ENCODE data around the gene SYN1. TPM values are rescaled to one million over a fixed set of nuclear protein-coding genes. Genes with fewer than 3 reads are reported as not detected.

The SYN1 gene
- total RNA-seq, 1 donor from 2014 or later: 0.12 TPM

DNA sequence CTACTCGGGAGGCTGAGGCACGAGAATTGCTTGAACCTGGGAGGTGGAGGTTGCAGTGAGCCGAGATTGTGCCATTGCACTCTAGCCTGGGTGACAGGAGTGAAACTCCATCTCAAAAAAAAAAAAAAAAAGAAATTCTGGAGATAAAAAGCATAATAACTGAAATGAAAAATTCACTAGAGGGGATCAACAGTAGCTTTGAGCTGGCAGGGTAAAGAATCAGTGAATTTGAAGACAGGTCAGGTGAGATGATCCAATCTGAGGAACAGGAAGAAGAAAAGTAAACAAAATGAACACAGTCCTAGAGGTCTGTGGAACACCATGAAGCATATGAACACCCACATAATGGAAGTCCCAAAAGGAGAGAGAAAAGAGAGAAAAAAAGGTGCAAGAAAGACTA lies 22.4 kb downstream of the SYN1 start:
- no peak overlapping the region for H3K4me3 ChIP-seq (ENCODE audit: low read depth, low read length)
- DNase-seq (ENCODE audit: low read depth): no peak
- TF ChIP-seq, protein P1, sequence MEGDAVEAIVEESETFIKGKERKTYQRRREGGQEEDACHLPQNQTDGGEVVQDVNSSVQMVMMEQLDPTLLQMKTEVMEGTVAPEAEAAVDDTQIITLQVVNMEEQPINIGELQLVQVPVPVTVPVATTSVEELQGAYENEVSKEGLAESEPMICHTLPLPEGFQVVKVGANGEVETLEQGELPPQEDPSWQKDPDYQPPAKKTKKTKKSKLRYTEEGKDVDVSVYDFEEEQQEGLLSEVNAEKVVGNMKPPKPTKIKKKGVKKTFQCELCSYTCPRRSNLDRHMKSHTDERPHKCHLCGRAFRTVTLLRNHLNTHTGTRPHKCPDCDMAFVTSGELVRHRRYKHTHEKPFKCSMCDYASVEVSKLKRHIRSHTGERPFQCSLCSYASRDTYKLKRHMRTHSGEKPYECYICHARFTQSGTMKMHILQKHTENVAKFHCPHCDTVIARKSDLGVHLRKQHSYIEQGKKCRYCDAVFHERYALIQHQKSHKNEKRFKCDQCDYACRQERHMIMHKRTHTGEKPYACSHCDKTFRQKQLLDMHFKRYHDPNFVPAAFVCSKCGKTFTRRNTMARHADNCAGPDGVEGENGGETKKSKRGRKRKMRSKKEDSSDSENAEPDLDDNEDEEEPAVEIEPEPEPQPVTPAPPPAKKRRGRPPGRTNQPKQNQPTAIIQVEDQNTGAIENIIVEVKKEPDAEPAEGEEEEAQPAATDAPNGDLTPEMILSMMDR (conservative IDR thresholded peaks at IDR 0.05; ENCODE audit: low read depth, low read length): no peak

DNA sequence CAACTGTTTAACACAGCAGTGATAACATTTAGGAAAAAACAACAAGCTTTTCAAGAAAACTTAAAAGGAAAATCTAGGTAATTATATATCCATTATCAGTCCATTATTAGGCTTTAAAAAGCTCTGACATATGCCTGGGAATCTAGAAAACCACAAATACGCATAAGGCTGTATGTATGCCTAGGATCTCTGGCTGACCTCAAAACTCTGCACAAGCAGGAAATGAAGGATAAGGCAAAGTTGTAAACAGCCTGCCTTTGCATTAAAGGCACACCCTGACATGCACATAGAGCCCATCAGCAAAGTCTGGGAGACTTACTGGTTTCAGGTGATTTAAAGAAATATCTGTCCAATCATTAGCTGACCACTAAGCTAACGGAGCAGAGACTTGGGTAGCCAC lies 23.4 kb downstream of the SYN1 start:
- no peak for DNase-seq (ENCODE audit: low read depth)
- TF ChIP-seq, protein P1 (conservative IDR thresholded peaks at IDR 0.05; ENCODE audit: low read depth, low read length): no peak
- H3K4me3 ChIP-seq (ENCODE audit: low read depth, low read length): no peak overlapping the region

DNA sequence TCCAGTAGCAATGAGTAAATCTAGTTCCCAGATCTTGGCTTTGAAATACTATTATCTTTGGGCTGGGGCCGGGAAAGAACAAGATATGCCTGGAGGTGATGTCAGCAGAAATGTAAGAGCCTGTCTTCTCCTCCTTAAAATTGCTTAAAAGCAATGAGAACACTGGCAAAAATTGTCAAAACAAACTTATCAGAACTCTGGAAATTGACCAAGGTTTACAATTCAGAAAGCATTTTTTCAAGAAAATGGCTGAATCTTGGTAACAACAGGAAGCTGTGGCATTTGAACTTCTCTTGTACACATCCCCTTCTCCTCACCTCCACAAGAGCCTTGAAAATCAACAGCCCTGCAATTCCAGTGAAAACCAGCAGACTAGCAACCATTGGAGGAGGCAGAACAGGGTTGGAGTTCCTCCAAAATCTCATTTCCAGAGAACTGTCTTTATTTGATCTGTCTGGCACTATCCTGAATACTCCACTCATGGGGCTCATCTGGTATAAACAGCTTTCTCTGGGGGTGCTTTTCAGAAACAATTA lies 23.9 kb downstream of the SYN1 start:
- no peak for DNase-seq (ENCODE audit: low read depth)
- TF ChIP-seq, protein P1 (conservative IDR thresholded peaks at IDR 0.05; ENCODE audit: low read depth, low read length): no peak
- H3K4me3 ChIP-seq (ENCODE audit: low read depth, low read length): no peak overlapping the region

DNA sequence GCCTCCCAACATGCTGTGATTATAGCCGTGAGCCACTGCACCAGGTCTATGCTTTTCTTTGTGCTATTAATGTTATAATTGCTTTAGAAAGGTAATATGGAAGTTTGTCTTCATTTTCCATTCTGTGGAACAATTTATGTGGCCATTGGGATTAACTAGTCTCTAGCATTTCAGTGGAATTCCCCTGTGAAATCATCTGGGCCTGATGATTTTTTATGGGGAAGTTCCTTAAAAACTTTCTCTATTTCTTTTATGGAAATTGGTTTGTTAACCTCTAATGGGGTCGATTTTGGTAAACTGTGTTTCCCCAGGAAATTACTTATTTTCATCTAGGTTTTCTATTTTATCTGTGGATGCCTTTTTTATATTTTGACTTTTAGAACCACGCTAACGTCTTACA lies 26.1 kb downstream of the SYN1 start:
- no peak overlapping the region for H3K4me3 ChIP-seq (ENCODE audit: low read depth, low read length)
- TF ChIP-seq, protein P1 (conservative IDR thresholded peaks at IDR 0.05; ENCODE audit: low read depth, low read length): no peak
- no peak for DNase-seq (ENCODE audit: low read depth)

DNA sequence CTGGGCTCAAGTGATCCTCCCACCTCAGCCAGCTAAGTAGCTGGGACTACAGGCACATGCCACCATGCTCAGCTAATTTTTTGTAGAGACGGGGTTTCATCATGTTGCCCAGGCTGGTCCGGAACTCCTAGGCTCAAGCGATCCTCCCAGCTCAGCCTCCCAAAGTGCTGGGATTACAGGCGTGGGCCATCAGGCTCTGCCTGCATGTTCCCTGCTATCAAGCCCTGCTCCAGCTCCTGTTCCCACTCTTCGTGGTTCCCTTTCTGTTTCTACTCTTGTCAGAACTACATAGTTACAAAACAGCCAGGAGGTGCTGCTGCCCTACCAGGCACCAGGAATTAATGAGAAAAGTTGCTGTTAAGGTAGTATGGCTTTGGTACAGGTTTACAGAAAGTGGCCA lies 28.7 kb downstream of the SYN1 start:
- no peak overlapping the region for H3K4me3 ChIP-seq (ENCODE audit: low read depth, low read length)
- DNase-seq (ENCODE audit: low read depth): no peak
- TF ChIP-seq, protein P1 (conservative IDR thresholded peaks at IDR 0.05; ENCODE audit: low read depth, low read length): no peak

DNA sequence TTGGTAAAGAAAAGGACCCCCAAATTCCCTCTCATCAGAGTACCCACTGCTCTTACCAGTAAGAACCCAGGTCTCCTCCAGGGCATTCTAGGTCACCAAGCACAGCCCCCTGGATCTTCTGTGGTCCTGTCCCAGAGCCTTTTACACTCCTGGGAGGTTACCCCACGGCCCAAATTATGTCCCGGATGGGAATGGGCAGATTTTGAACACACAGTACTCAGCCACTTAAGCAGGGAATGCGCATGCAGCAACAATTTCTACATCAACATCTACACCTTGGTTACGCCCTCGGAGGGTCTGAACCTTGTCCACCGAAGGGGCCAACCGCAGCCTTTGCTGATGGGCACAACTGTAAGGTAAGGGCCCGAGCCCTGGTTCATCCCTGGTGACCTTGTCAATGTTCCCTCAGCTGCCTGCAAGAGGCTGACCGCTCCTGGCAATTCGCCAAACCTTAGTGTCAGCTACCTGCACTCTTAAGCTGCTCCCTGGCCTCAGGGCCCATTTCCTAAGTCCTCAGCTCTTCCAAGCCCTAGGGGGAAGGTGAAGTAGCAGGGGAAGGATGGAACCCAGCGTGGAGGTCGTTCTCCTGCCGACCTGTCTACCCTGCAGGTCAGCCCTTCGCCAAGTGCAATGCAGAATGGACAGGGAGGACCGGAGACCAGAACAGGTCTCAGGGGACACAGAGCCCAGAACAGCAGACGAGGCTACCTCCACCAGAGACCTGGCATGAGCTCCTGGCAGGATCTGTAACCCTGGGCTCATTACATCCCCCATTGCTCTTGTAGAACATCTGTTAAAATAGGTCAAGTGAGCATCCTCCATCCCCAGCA lies 31.5 kb downstream of the SYN1 start:
- H3K4me3 ChIP-seq (ENCODE audit: low read depth, low read length): no peak overlapping the region
- DNase-seq (ENCODE audit: low read depth): no peak
- TF ChIP-seq, protein P1 (conservative IDR thresholded peaks at IDR 0.05; ENCODE audit: low read depth, low read length): no peak
